Activated naive CD4-positive, alpha-beta T cell treated with anti-CD3 and anti-CD28 coated beads, Interleukin-2, amount 50 U/mL, for 24 hours (primary cell): ENCODE measurements around the gene CSAD.

Experiments used
- H3K27ac Mint-ChIP-seq: one replicate; pipeline ENCODE4 v1.8.0; 2021; ENCODE audit warnings: mild to moderate bottlenecking, mixed read lengths
- H3K27me3 Mint-ChIP-seq: one replicate; pipeline ENCODE4 v1.8.0; 2021; ENCODE audit warnings: mixed read lengths
- H3K36me3 Mint-ChIP-seq: one replicate; pipeline ENCODE4 v1.8.0; 2021; ENCODE audit warnings: mixed read lengths
- H3K4me1 Mint-ChIP-seq: one replicate; pipeline ENCODE4 v1.8.0; 2021; ENCODE audit warnings: mixed read lengths
- H3K4me3 Mint-ChIP-seq: one replicate; pipeline ENCODE4 v1.8.0; 2021; ENCODE audit warnings: mild to moderate bottlenecking, mixed read lengths
- H3K9me3 Mint-ChIP-seq: one replicate; pipeline ENCODE4 v1.8.0; 2021; ENCODE audit warnings: mixed read lengths

The CSAD gene

DNA sequence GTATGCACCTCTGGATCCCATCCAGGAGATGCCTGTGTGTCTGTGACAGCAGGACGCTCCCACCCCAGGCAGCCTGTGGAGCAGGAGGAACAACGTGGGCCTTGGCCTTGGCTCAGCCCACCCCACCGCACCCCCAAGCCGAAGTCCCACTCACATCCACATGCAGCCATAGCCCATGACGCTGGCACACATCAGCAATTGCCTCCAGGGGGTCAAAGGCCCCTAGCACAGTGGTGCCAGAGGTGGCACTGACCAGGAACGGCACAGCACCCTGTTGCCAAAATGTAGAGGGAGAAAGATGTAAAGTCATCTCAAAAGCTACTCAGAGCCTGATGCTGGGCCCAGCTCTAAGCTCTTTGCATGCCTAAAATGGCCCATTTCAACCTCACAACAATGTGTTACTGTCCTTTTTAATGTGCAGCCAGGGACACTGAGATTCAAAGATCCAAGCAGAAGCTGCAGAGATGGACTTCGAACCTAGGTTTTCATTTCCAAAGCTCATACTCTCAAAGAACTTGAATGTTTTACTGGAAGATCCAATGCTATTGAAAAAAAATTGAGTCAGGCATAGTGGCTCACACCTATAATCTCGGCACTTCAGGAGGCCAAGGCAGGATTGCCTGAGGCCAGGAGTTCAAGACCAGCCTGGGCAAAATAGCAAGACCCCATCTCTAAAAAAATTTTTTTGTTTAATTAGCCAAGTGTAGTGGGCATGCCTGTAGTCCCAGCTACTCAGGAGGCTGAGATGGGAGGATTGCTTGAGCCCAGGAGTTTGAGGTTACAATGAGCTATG is 19.4 kb downstream of the CSAD start:
- no peaks in the 10 kb centered on the region for H3K27me3 Mint-ChIP-seq
- no peak overlapping the region for H3K4me3 Mint-ChIP-seq
- H3K4me1 Mint-ChIP-seq = peaks cover 7% of the 10 kb centered on the region
- H3K9me3 Mint-ChIP-seq = no peaks in the 10 kb centered on the region
- H3K27ac Mint-ChIP-seq = no peak overlapping the region
- no peaks in the 10 kb centered on the region for H3K36me3 Mint-ChIP-seq

DNA sequence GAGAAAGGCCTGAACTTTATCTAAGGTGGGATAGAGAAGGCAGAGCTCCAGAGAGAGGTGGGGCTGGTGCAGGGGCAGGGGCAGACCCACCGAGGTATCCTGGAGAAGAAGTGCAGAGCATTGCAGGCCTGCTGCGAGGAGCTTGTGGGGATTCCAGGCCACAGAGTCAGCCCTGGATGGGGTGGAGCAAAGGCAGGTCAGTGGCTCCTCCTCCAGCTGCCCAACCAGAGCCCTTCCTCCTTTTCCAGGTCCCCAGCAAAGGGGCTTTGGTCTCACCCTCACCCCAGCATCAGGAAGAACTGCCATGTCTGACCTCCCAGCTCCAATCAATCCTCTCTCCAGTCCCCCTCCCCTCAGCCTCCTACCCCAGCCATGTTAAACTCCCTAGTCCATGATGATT is 20.1 kb downstream of the CSAD start:
- H3K9me3 Mint-ChIP-seq = no peaks in the 10 kb centered on the region
- H3K4me1 Mint-ChIP-seq = peaks cover 7% of the 10 kb centered on the region
- H3K27me3 Mint-ChIP-seq = no peaks in the 10 kb centered on the region
- no peak overlapping the region for H3K4me3 Mint-ChIP-seq
- H3K36me3 Mint-ChIP-seq = no peaks in the 10 kb centered on the region
- no peak overlapping the region for H3K27ac Mint-ChIP-seq

- Mint-ChIP-seq H3K9me3 (no peaks in the 10 kb centered on the region), H3K27me3 (no peaks in the 10 kb centered on the region), H3K27ac (peak overlapping the region; percentile 65), H3K36me3 (no peaks in the 10 kb centered on the region), H3K4me3 (no peak overlapping the region), H3K4me1 (peaks cover 7% of the 10 kb centered on the region)
Observed at GRCh38 chr12:53160000-53160399, 20.7 kb downstream of the CSAD start.

DNA sequence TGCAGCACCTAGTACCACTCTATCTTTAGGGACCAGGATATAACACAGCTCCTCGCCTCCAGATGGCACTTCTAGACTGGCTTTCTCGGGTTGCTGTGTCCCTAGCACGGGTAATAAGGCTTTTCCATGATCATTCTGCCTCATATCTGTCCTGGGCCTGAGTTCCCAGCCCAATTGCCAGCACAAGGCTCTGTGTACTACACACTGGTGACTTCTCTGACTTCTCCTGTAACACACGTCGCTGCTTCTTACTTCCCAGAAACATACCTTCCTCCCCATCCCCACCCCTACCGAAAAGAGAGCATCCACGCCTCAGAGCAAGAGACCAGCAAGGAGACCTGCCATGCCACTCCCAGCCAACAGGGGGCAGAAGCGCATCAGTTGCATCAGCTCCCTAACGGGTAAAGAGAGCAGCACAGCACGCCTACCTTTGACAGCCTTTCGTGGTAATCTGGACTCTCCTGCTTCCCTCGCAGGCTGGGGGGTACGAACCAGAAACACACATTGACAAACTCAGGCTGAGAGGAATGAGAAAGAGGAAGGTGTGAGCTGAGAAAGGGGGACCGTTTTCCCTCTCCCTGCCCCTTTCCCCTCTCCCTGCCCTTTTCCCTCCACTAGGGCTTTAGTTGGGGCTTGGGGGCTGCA is 21.4 kb downstream of the CSAD start:
- no peak overlapping the region for H3K4me3 Mint-ChIP-seq
- H3K27me3 Mint-ChIP-seq = no peaks in the 10 kb centered on the region
- no peaks in the 10 kb centered on the region for H3K9me3 Mint-ChIP-seq
- peaks cover 7% of the 10 kb centered on the region for H3K4me1 Mint-ChIP-seq
- H3K27ac Mint-ChIP-seq = peak overlapping the region; percentile 66
- H3K36me3 Mint-ChIP-seq = no peaks in the 10 kb centered on the region

DNA sequence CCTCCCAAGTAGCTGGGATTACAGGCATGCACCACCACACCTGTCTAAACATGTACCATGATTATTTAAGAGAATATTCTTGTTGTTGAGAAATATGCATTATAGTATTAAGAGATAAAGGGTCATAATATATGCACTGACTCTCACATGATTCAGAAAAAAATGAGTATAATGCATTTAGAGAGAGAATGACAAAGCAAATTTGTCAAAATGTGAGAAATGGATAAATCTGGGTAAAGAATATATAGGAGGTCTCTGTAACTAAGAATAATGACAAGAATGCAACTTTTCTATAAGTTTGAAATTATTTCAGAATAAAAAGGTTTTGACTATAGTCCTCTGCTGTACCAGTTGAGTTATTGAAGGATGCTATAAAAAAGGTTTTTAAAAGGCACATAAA is 28.3 kb downstream of the CSAD start:
- Mint-ChIP-seq H3K4me1 (no peaks in the 10 kb centered on the region), H3K4me3 (no peak overlapping the region), H3K9me3 (no peaks in the 10 kb centered on the region), H3K27ac (no peak overlapping the region), H3K36me3 (no peaks in the 10 kb centered on the region), H3K27me3 (no peaks in the 10 kb centered on the region)

DNA sequence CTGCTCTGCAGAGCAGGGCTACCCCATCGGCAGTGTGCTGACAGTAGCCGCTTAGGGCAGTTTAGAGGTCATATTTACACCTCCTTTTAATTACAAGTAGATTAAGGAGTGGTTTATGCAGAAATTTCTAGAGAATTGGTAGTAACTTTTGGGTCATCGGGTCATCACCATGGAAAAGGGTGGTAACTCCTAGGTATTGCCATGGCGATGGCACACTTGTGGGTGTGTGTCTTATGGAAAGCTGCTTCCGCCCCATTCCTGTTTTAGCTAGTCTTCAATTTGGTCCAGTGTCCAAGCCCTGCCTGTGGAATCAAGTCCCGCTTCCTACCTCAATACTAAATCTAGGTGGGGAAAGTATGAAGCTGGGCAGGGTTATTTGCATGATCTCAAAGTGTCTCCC is 29.7 kb downstream of the CSAD start:
- Mint-ChIP-seq H3K9me3 (no peaks in the 10 kb centered on the region), H3K4me1 (no peaks in the 10 kb centered on the region), H3K27ac (no peak overlapping the region), H3K4me3 (no peak overlapping the region), H3K27me3 (no peaks in the 10 kb centered on the region), H3K36me3 (no peaks in the 10 kb centered on the region)

GRCh38 chr12:53147653-53148052 is 33.1 kb downstream of the CSAD start:
- Mint-ChIP-seq H3K27me3 (no peaks in the 10 kb centered on the region), H3K27ac (no peak overlapping the region), H3K4me3 (no peak overlapping the region), H3K36me3 (no peaks in the 10 kb centered on the region), H3K4me1 (no peaks in the 10 kb centered on the region), H3K9me3 (no peaks in the 10 kb centered on the region)

DNA sequence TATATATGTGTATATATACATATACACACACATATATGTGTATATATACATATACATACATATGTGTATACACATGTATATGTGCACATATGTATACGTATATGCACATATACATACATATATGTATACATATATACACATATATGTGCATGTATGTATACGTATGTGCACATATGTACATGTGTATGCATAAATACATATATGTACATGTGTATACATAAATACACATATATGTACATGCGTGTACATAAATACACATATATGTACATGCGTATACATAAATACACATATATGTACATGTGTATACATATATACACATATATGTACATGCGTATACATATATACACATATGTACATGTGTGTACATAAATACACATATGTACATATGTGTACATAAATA is 33.5 kb downstream of the CSAD start:
- Mint-ChIP-seq H3K36me3 (no peaks in the 10 kb centered on the region), H3K4me1 (no peaks in the 10 kb centered on the region), H3K27ac (no peak overlapping the region), H3K27me3 (no peaks in the 10 kb centered on the region), H3K9me3 (no peaks in the 10 kb centered on the region), H3K4me3 (no peak overlapping the region)

DNA sequence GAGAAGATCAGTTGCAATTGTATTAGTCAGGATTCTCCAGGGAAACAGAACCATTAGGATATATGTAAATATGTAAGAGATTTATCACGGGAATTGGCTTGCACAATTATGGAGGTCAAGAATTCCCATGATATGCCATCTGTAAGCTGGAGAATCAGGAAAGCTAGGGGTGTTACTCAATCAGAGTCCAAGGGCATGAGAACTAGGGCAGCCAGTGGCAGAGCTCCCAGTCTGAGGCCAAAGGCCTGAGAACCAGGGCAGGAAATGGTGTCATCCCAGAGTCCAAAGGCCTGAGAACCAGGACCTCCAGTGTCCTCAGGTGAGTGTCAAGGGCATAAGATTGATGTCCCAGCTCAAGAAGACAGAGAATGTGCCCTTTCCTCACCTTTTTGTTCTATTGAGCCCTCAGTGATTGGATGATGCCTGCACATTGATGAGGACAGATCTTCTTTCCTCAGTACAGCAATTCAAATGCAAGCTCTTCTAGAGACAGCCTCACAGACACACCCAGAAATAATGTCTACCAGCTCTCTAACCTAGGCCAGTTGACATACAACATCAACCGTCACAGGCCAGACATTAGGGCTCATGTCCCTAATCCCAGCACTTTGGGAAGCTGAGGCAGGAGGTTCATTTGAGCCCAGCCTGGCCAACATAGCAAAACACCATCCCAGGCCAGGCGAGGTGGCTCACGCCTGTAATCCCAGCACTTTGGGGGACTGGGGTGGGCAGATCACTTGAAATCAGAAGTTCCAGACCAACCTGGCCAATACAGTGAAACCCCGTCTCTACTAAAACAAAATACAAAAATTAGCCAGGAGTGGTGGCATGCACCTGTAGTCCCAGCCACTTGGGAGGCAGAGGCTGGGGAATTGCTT is 35.1 kb downstream of the CSAD start:
- H3K4me1 Mint-ChIP-seq = no peaks in the 10 kb centered on the region
- H3K27ac Mint-ChIP-seq = no peak overlapping the region
- no peaks in the 10 kb centered on the region for H3K9me3 Mint-ChIP-seq
- H3K36me3 Mint-ChIP-seq = no peaks in the 10 kb centered on the region
- no peak overlapping the region for H3K4me3 Mint-ChIP-seq
- no peaks in the 10 kb centered on the region for H3K27me3 Mint-ChIP-seq

DNA sequence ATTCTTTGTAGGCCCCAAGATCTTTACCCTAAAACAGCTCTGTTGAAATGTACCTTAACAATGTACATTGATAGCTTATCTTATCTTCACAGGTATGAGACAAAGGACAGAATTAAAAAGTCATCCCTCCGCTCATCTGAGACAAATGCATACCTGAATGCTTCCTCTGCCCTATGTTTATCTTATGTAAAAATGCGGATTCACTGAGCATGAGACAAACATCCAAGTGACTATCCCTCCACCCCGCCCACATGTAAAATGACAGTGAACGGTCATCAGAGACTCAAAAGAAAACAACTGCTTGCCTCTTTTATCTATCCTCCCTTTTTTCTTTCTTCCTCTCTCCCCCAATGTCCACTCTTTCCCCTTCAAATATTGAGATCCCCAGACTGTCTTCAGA is 37.4 kb downstream of the CSAD start:
- H3K4me1 Mint-ChIP-seq = no peaks in the 10 kb centered on the region
- H3K27ac Mint-ChIP-seq = no peak overlapping the region
- H3K27me3 Mint-ChIP-seq = peaks cover 2% of the 10 kb centered on the region
- H3K36me3 Mint-ChIP-seq = no peaks in the 10 kb centered on the region
- H3K9me3 Mint-ChIP-seq = no peaks in the 10 kb centered on the region
- H3K4me3 Mint-ChIP-seq = no peak overlapping the region

DNA sequence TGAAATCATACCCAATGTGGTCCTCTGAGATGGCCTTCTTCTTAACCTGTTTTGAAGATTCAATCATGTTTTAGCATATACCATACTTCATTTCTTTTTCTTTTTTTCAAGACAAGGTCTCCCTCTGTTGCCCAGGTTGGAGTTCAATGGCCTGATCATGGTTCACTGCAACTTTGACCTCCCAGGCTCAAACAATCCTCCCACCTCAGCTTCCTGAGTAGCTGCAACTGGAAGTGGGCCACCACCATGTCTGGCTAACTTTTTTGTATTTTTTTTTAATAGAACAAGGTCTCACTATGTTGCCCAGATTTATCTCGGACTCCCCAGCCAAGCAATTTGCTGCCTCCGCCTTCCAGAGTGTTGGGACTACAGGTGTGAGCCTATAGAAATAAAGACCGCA is 47.0 kb downstream of the CSAD start:
- peaks cover 2% of the 10 kb centered on the region for H3K36me3 Mint-ChIP-seq
- peaks cover 2% of the 10 kb centered on the region for H3K27me3 Mint-ChIP-seq
- H3K9me3 Mint-ChIP-seq = no peaks in the 10 kb centered on the region
- no peak overlapping the region for H3K4me3 Mint-ChIP-seq
- no peak overlapping the region for H3K27ac Mint-ChIP-seq
- H3K4me1 Mint-ChIP-seq = no peaks in the 10 kb centered on the region

- Mint-ChIP-seq H3K27me3 (peaks cover 2% of the 10 kb centered on the region), H3K9me3 (no peaks in the 10 kb centered on the region), H3K36me3 (no peaks in the 10 kb centered on the region), H3K4me1 (peaks cover 4% of the 10 kb centered on the region), H3K27ac (no peak overlapping the region), H3K4me3 (no peak overlapping the region)
Observed at GRCh38 chr12:53131844-53132243, 48.9 kb downstream of the CSAD start.

DNA sequence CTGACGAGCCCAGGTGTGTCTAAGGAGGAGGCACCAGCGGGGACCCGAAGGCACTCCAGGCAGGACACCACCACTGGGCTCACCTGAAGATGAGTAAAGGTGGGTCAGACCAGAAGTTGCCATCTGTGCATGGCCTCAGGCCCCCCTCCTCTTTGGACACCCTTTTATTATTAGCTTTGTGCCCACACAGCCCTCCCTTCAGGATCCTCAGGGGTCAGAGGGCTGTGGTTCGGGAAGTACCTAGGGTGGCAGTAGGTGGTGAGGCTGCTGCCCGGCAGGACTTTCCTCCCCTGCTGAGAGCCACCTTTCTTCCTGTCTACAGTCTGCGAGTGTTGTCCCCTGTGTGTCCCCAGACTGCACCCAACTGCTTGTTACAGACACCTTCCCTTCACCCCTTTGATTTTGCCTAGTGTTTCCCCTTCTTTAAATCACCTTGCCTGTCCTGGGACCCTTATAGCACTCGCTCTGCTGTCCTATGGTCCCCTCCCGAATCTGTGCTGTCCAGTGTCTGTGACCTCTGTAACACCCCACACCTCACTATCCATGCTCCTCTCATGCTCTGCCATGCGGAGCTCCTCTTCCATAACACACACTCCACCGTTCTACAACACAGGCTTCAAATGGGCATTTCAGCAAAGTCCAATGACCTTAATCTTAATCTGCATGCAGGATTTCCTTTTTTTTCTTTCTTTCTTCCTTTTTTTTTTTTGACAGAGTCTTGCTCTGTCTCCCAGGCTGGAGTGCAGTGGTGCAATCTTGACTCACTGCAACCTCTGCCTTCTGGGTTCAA is 51.8 kb downstream of the CSAD start:
- peaks cover 4% of the 10 kb centered on the region for H3K4me1 Mint-ChIP-seq
- no peaks in the 10 kb centered on the region for H3K36me3 Mint-ChIP-seq
- no peak overlapping the region for H3K27ac Mint-ChIP-seq

DNA sequence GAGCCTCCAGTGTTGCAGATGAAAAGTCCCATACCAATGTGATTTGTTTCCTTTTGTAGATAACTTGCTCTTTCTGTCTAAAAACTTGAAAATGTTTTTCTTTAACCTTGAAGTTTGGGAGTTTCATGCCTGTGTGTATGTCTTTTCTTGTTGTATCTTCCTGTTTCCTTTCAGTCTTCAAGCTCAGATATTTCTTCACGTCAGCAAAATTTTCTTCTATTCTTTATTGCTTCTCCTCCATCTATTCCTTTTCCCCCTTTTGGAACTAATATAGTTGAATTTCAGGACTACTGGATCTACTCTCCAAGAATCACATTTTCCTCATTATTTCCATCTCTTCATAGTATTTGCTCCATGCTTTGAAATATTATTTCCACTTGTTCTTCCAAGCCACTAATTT is 53.6 kb downstream of the CSAD start:
- Mint-ChIP-seq H3K9me3 (no peaks in the 10 kb centered on the region), H3K4me1 (peaks cover 4% of the 10 kb centered on the region), H3K36me3 (no peaks in the 10 kb centered on the region), H3K27ac (no peak overlapping the region), H3K4me3 (no peak overlapping the region), H3K27me3 (peaks cover 2% of the 10 kb centered on the region)

More for the DNA sequence above, 51.8 kb downstream of the CSAD start:
- Mint-ChIP-seq H3K27me3 (peaks cover 2% of the 10 kb centered on the region), H3K9me3 (no peaks in the 10 kb centered on the region), H3K4me3 (no peak overlapping the region)

GRCh38 chr12:53124352-53124723 is 56.4 kb downstream of the CSAD start:
- peaks cover 4% of the 10 kb centered on the region for H3K4me1 Mint-ChIP-seq
- peak overlapping the region; percentile 51 for H3K27ac Mint-ChIP-seq
- H3K36me3 Mint-ChIP-seq = no peaks in the 10 kb centered on the region
- no peak overlapping the region for H3K4me3 Mint-ChIP-seq
- peaks cover 2% of the 10 kb centered on the region for H3K27me3 Mint-ChIP-seq
- no peaks in the 10 kb centered on the region for H3K9me3 Mint-ChIP-seq
